ENCODE data around the gene BTRC.
"Not testable (repeated sequence)": the region's sequence is repeated elsewhere in the genome, so short reads cannot be mapped to it uniquely, and the experiment has no call there.

BTRC gene

GRCh38 chr10:101578803-101579515 is 225.0 kb downstream of the BTRC start:
- DNase-seq (ENCODE audit: low read depth in 2 of 3, low spot score in 1 of 3), result no peak

GRCh38 chr10:101579516-101579870 is 225.5 kb downstream of the BTRC start:
- DNase-seq (ENCODE audit: low read depth in 2 of 3, low spot score in 1 of 3), result no peak

- no peak for DNase-seq (ENCODE audit: low read depth in 2 of 3, low spot score in 1 of 3)
Measured at GRCh38 chr10:101580486-101581399, 226.8 kb downstream of the BTRC start.

- no peak for DNase-seq (ENCODE audit: low read depth in 2 of 3, low spot score in 1 of 3)
Measured at GRCh38 chr10:101585841-101586240, 231.9 kb downstream of the BTRC start.

- peak; percentile 79 to 92 (median 91) for DNase-seq (ENCODE audit: low read depth in 2 of 3, low spot score in 1 of 3)
Measured at GRCh38 chr10:101587725-101588653, 234.0 kb downstream of the BTRC start, which contains the start of the genes DPCD and POLL. Gene DPCD, plus strand, starts transcription at chr10:101588321. Its CDS starts 16 bp downstream, at chr10:101588337. Gene POLL, minus strand, starts transcription at chr10:101588257. Its CDS starts 897 bp downstream, at chr10:101587360.

GRCh38 chr10:101588879-101589278 is 234.9 kb downstream of the BTRC start:
- DNase-seq (ENCODE audit: low read depth in 2 of 3, low spot score in 1 of 3), result no peak

GRCh38 chr10:101593331-101593730 is 239.4 kb downstream of the BTRC start:
- not testable (repeated sequence) for DNase-seq (ENCODE audit: low read depth in 2 of 3, low spot score in 1 of 3)

- DNase-seq (ENCODE audit: low read depth in 2 of 3, low spot score in 1 of 3), result no peak
Measured at GRCh38 chr10:101595591-101596433, 241.8 kb downstream of the BTRC start.

GRCh38 chr10:101597091-101597900 is 243.3 kb downstream of the BTRC start:
- DNase-seq (ENCODE audit: low read depth in 2 of 3, low spot score in 1 of 3), result no peak

- DNase-seq (ENCODE audit: low read depth in 2 of 3, low spot score in 1 of 3), result no peak
Measured at GRCh38 chr10:101601541-101601940, 247.6 kb downstream of the BTRC start.

- peak; percentile 52 to 67 (median 61) for DNase-seq (ENCODE audit: low read depth in 2 of 3, low spot score in 1 of 3)
Measured at GRCh38 chr10:101602761-101603398, 248.9 kb downstream of the BTRC start.

Measured in stimulated activated CD4-positive, alpha-beta T cell treated with anti-CD3 and anti-CD28 coated beads, Interleukin-12 subunit alpha, Interleukin-12 subunit beta, amount 100 ng/mL, for 48 hours (primary cell).